Amniotic stem cell (primary cell): Measurements from ENCODE around the gene A4GALT.

Experiments used
- DNase-seq: peaks from one replicate; lab custom pipeline; 2025; lab: John Stamatoyannopoulos, UW

The A4GALT gene

DNA sequence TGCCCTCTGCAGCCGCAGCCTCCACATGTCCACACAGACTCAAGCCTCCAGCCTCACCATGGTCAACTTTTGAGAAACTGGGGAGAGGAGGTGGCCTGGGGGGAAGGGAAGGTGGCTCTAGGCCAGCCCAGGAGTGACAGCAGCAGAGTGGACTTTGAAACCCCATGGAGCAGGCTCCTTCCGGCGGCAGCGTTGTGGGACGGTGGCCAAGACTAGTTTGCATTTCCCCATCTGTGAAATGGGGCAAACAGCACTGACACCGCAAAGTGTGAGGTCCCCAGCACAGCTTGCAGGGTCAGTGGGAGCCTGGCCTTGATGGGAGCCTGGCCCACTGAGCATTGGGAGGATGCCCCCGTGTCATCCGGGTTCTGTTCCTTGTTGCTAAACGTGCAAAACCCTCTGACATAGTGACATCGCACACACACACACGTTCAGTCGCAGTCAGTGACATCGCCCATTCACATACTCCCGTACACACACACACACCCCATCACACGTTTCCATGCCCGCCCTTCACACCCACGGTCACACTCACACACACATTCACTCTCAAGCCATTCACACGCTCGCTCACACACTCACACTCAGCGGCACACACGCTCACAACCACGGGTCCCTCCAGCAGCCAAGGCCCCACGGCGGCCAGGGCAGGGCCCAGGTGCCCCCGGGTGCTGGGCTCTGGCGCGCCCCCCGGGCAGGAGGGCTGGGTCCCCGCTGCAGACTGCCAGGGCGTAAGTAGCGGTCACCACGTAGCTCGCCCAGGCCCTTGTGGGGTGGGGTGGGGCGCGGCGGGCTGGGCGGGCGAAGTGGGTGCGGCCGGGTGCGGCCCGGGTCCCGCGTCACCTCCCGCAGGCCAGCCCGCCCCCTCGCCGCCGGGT is 72.1 kb downstream of the A4GALT start:
- no peak for DNase-seq

DNA sequence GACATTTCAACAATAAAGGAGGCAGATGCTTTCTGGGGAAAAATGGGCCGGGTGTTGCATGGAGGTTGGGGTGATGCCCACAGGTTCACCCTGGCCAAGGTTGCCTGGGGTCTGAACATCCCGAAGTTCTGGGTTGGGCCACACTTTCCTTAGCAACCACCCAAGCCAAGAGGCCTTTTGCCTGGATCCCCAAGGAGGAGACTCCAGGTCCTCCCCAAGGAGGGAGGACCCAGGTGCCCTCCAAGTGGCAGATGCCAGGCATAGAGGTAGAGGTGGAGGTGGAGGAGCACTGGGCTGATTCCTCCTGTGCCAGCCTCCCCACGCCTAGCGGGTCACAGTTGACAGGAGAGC is 72.7 kb downstream of the A4GALT start:
- DNase-seq: no peak

DNA sequence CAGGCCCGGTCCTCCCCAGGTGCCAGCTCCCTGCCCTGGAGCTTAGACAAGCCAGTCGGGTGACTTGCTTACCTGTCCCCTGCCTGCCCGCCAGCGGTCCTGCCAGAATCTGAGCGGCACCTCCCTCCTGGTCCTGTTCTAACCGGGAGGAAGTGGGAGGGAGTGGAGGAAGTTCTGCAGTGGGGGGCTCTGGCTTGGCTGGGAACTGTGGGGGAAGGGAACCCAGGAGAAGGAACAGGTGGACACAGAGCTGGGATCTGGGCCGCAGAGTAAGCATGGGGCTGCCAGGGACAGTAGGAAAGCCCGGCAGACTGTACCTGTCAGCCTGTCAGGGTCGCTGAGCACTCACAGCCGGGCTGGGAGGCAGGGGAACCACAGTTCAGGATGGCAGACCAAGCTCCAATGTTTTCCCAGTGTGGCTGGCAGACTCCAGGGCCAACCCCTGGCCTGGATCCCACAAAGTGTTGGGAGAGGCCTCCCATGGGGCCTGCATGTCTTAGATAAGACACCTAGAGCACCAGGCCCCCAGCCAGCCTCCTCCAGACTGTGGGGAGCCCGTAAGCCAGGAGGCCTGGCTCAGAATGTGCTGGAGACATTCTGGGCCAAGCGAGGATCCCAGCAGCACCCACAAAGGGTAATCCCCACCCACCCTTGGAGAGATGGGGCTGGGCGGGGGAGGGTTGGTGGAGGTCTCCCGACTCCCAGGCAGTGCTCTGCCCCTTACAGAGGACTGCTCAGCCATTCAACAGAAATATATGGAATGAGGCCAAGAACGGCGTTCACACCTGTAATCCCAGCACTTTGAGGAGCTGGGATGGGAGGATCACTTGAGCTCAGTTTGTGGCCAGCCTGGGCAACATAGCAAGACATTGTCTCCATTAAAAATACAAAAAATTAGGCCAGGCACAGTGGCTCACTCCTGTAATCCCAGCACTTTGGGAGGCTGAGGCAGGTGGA is 73.8 kb downstream of the A4GALT start:
- no peak for DNase-seq

DNA sequence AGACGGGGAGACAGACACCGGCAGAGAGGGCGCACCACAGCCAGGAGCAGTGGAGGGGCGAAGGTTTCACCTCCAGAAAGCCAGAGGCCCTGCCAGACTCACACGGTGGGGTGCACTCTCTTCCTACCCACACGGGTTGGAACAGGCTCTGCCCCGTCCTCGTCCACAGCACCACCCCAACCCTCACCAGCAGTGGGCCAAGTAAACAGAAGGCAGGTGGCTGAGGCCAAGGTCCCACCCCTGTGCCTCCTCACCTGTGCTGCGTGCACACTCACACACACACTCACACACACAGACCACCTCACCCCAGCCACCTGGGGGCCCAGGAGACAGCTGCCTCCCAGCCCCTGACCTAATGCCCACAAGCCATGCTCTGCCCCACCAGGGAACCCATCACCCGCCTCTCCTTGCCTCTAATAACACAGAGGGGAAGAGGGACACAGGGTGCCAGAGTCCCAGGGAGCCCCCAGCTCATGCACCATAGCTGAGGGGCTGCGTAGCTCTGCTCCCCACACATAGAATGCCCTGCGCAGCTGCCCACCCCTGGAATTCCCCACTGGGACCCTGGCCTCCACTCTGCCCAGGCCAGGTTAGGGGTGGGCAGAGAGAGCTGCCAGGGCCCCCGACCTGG is 74.6 kb downstream of the A4GALT start:
- DNase-seq: no peak

DNA sequence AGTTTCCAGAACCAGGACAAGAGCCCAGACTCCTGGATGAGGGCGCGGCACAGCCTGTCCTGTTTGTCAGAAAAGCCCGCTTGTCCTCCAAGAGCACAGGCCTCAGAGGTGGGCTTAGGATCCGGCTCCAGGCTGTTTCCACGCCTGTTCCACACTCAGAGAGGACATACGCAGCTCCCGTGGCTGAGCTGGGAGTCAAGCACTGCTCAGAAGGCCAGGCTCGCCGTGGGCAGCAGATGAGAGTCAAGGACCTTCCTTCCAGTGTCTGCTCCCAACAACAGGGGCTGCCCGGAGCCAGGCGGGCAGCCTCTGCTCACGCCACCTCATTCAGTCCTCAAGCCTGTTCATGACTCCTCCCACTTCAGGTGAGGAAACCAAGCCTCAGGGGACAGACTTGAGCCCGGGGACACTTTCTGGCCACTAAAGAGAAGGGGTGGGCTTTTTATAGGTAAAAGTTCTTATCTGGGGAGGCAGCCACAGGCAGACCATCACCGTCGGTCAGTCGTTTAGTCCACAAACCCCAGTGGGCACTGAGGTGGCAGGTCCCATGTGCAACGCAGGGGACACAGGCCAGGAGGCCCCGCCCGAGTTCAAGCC is 75.2 kb downstream of the A4GALT start:
- DNase-seq: no peak

DNA sequence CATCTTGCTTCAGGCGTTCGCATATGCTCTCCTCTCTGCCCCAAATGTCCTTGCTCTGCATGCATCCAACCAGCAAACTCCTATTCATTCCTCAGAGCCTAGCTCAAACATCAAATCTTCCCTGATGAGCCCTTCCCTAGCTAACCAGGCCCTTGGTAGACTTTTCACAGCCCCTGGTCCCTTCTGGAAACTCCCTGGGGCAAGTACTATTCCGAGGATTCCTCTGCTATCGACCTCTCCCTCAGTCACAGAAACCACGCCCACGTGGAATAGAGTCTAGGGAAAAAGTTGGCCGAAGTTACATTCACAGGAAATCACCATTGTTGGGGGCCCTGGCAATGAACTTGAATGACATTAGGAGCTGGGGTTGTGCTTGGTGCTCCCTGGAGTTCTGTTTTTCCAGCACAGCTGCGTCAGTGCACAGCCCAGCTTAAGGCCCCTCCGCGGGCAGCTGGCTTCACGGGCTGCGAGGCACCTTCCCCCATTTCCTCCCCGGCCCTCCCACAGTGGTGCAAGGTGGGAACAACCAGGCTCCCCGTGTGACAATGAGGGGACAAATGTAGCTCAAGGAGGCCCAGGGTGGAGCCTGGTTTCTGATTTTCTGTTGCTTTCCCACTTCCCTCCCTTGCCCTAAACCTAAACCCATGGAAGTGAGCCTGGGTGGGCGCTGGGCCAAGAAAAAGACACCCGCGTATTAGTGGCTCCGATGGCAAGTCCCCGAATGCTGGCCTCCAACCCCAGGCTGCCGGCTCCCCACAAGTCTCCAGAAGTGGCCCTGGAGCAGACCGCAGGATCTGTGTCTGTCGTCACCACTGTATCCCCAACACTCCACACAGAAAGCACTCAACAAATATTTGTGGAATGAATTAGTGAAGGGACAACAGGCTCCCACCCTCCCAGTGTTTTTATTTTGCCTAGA is 76.0 kb downstream of the A4GALT start:
- no peak for DNase-seq

DNA sequence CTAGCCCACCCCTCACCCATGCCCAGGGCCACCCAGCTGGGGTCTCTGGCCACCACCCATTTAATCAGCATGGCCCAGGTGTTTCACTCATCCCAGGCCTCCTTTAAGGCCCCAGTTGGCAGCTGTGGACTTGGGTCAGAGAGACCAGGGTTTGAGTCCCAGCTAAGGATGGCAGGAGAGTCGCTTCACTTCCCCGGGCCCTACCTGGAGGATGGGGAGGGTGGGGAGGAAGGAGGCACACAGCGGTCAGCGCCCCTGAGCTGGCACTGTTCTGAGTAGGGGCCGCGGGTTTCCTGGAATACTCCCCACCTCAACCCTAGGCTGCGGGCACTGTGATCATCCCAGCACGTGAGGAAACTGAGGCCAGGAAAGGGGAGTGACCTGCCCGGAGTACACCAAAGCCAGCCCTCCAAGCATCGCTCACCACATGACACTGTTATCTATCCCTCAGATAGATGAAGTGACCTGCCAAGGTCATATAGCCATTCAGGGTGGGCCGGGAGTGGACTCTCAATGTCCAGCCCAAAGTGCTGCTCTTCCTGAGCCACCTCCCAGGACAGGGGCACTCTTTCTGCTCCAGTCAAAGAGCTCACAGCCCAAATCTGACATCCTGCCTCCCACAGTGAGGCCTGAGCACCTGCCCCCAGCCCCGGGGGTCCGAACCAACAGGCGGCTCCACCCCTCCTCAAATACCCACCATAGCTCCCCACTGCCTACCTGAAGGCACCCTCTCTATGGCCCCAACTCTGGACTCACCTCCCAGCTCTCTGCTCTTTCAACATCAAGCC is 76.8 kb downstream of the A4GALT start:
- no peak for DNase-seq

DNA sequence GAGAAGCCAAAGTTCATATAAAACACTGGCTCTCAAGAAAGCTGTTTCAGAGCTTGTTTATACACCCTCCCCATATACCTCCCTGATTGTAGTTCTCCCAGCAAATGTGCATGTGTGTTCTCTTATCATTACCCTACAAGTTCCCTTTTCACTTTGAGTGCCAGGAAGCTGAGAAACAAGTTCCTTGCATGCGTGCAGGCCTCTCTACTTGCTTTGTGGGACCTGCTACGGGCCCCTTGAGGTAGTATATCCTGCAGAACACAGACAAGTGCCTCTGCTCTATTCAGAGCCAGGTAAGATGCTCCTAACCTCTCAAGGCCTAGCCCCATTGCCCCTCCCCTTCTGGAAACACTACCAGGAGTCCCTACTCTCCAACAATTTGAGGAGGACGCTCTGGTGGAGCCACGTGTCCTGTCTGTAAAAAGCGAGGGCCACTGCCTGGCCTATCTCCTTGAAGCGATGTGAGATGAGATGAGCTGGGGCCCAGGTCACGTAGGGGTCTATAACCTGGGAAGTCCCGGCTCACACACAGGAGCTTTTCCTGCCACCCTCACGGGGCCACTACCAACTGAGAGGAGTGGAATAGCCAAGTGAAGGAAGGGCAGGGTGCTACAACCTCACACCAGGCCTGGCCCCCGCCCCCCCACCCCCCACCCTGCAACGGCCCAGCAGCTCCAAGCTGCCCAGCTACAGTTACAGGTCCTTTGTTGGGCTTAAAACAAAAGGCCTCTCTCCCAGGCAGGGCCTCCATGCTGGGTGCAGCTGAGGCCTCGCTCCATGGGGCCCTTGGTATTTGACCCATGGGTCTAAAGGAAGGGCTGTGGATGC is 77.7 kb downstream of the A4GALT start:
- DNase-seq: no peak
